GM12878 (cell line): ENCODE data around the gene SAMD4A. TPM values are rescaled to one million over a fixed set of nuclear protein-coding genes. Genes with fewer than 3 reads are reported as not detected.

ENCODE experiments used
- ATAC-seq: fragments of 200-7000 bp; cut with Tn5 transposase; 3 replicates; pipeline ENCODE4 v1.9.1; 2020; ENCODE audit warnings: mild to moderate bottlenecking, moderate library complexity
- BruUV-seq: library from RNA; stranded (reverse); fragments of 400-500 nt; replicated peaks from 2 replicates; lab custom pipeline; 2021; lab: Mats Ljungman, UMichigan
- CTCF ChIA-PET: fragments of 300-600 bp; sonication (Branson Sonifier 250); formaldehyde crosslinking; extraction: SDS; loops from one replicate; lab custom pipeline; 2021; ENCODE audit warnings: inconsistent platforms; lab: Yijun Ruan, JAX
- POLR2A ChIA-PET: fragments of 350-600 bp; formaldehyde crosslinking; extraction: SDS; loops from one replicate; lab custom pipeline; 2021; ENCODE audit warnings: inconsistent platforms; lab: Charles Lee
- RAD21 ChIA-PET: fragments of 300-600 bp; sonication (Branson Sonifier 250); formaldehyde crosslinking; loops from one replicate; lab custom pipeline; 2023; ENCODE audit warnings: antibody characterized with exemption; ENCODE audit not compliant: unreplicated experiment; lab: Charles Lee
- SMC1A ChIA-PET: fragments of 300-600 bp; sonication (Branson Sonifier 250); formaldehyde crosslinking; loops from one replicate; lab custom pipeline; 2023; ENCODE audit not compliant: unreplicated experiment, uncharacterized antibody; lab: Charles Lee
- DNase-seq: peaks from one replicate; pipeline ENCODE4 v3.0.0-alpha.2; 2011; ENCODE audit warnings: low read depth, low spot score
- FAIRE-seq: peaks from 3 replicates; lab custom pipeline; 2011; peaks lifted over from hg19 to GRCh38; lab: Jason Lieb, UNC
- H2AFZ ChIP-seq: 2 replicates; pipeline ENCODE4 v1.6.0; 2011; ENCODE audit warnings: low read depth, low read length, control low read depth; ENCODE audit not compliant: control insufficient read depth
- H3K27ac ChIP-seq: 2 replicates; pipeline ENCODE4 v1.5.1; 2011; ENCODE audit warnings: control low read depth; ENCODE audit not compliant: control insufficient read depth, insufficient read depth
- H3K27me3 ChIP-seq, 2 experiments: replicated peaks in 1 of 2; 2 replicates each; pipeline versions ENCODE4 v1.6.0 to v1.6.1; 2011; ENCODE audit warnings: low read length in 1 of 2; ENCODE audit not compliant: control insufficient read depth in 2 of 2, insufficient read depth in 2 of 2
- H3K36me3 ChIP-seq, 2 experiments: 2 replicates each; pipeline ENCODE4 v1.5.1; 2011; ENCODE audit warnings: low read length in 1 of 2; ENCODE audit not compliant: control insufficient read depth in 2 of 2, insufficient read depth in 2 of 2
- H3K4me1 ChIP-seq: 2 replicates; pipeline ENCODE4 v1.6.1; 2011; ENCODE audit warnings: mild to moderate bottlenecking, low read length, moderate library complexity, mixed read lengths; ENCODE audit not compliant: control insufficient read depth, insufficient read depth
- H3K4me2 ChIP-seq: 2 replicates; pipeline ENCODE4 v1.6.0; 2011; ENCODE audit warnings: control low read depth; ENCODE audit not compliant: control insufficient read depth, insufficient read depth
- H3K4me3 ChIP-seq: fragments of 200-600 bp; sonication (generic); 2 replicates; pipeline ENCODE4 v1.5.1; 2016
- H3K79me2 ChIP-seq: 2 replicates; pipeline ENCODE4 v1.6.0; 2011; ENCODE audit warnings: low read length; ENCODE audit not compliant: control insufficient read depth, insufficient read depth
- H3K9ac ChIP-seq: 2 replicates; pipeline ENCODE4 v1.8.0; 2011; ENCODE audit warnings: low read length, control low read depth, mixed read lengths; ENCODE audit not compliant: control insufficient read depth, insufficient read depth
- H3K9me3 ChIP-seq: replicated peaks from 3 replicates; pipeline ENCODE4 v1.5.1; 2011; ENCODE audit warnings: mild to moderate bottlenecking, low read length; ENCODE audit not compliant: control insufficient read depth, insufficient read depth
- H4K20me1 ChIP-seq: 2 replicates; pipeline ENCODE4 v1.6.0; 2011; ENCODE audit not compliant: control insufficient read depth, insufficient read depth
- BCL11A ChIP-seq: IDR thresholded peaks from 2 replicates; pipeline ENCODE4 v1.6.1; 2011; ENCODE audit warnings: low read depth, low read length
- BCLAF1 ChIP-seq: fragments of 450-650 bp; IDR thresholded peaks from 2 replicates; pipeline ENCODE4 v1.6.1; 2017; ENCODE audit warnings: antibody characterized with exemption, mild to moderate bottlenecking, moderate library complexity
- POLR2AphosphoS2 ChIP-seq: IDR thresholded peaks from 2 replicates; pipeline ENCODE4 v1.6.1; 2011; ENCODE audit warnings: low read depth, mild to moderate bottlenecking, low read length, improper control_type of control experiment, moderate library complexity
- TARDBP ChIP-seq: IDR thresholded peaks from 2 replicates; pipeline ENCODE4 v1.6.1; 2016; ENCODE audit warnings: borderline replicate concordance
- WGBS: methylation state at CpG from one replicate; pipeline ENCODE4 v1.1.6; 2016; ENCODE audit warnings: low lambda C conversion rate; ENCODE audit not compliant: insufficient replicate concordance, insufficient coverage; ENCODE audit errors: missing lambda C conversion rate; 5-methylcytosine and 5-hydroxymethylcytosine counted together
- in situ Hi-C: fragments of 300-500 bp; cut with MboI; formaldehyde crosslinking; loops from 9 replicates; pipeline ENCODE4 v1.14.3; 2018; ENCODE audit warnings: mixed read lengths
- intact Hi-C: fragments of 100-400 bp; cut with micrococcal nuclease; formaldehyde crosslinking; loops from one replicate; pipeline ENCODE4 v1.14.2; 2022; ENCODE audit not compliant: unreplicated experiment
- polyA plus RNA-seq, 11 experiments: library from polyadenylated mRNA; depleted of rRNA in 4 of 11; unstranded in 6 of 11; stranded (reverse) in 5 of 11; fragments of >200 nt; fragmentation: Nextera tagmentation in 4 of 11; fragmentation: Illumina TruSeq in 1 of 11; extraction: Ambion mirVana in 4 of 11; extraction: Trizol in 1 of 11; gene quantifications; 1 replicate in 1 of 11; 2 replicates in 10 of 11; pipeline versions ENCODE4 v1.2.1 to v1.2.3, GENCODE V29; 2011 to 2016; ENCODE audit warnings: inconsistent platforms in 2 of 11, missing spikeins in 2 of 11, low read depth in 1 of 11
- total RNA-seq, 4 experiments: library from RNA; depleted of rRNA in 3 of 4; stranded (reverse); fragments of >200 nt in 3 of 4; fragmentation: Illumina TruSeq in 1 of 4; extraction: Trizol in 1 of 4; gene quantifications; 2 replicates each; pipeline versions ENCODE4 v1.2.1 to v1.2.3, GENCODE V29; 2013 to 2021

SAMD4A gene
- total and polyA plus RNA-seq, 10 of the 15 experiments (the other 5 are each of a cell fraction or from before 2014, with no cell fraction given): 0.05 to 0.56 (median 0.31) TPM

- Histone ChIP-seq H3K79me2 (no peaks in the 10 kb centered on the region), H3K4me2 (no peak overlapping the region), H2AFZ (no peak overlapping the region), H3K4me3 (no peak overlapping the region), H3K27me3 (no peaks in the 10 kb centered on the region; a peak in 1 of 4 replicates), H3K4me1 (peaks cover 14% of the 10 kb centered on the region), H3K36me3 (no peaks in the 10 kb centered on the region), H3K9me3 (no peaks in the 10 kb centered on the region), H3K9ac (no peak overlapping the region), H3K27ac (no peak overlapping the region), H4K20me1 (no peaks in the 10 kb centered on the region)
- TF ChIP-seq BCL11A: no peak
- TF ChIP-seq TARDBP: no peak
- TF ChIP-seq BCLAF1: no peak
- no peak for TF ChIP-seq POLR2AphosphoS2
- in situ Hi-C loops (loop anchor here (5.0 kb wide), 1 partner anchor 213 kb away; no protein-coding TSS in a partner anchor), intact Hi-C loops (loop anchor here (5.0 to 10.0 kb wide), 2 partner anchors 128 to 405 kb away; no protein-coding TSS in a partner anchor)
- RAD21 ChIA-PET: interaction anchor here (1.5 kb wide), 1 partner anchor 206 kb away, joined by 6 read pairs; no protein-coding TSS in a partner anchor
- CTCF ChIA-PET: interaction anchor here (0.5 to 2.0 kb wide), 6 partner anchors 13 to 206 kb away, joined by 3 to 10 read pairs (median 4); no protein-coding TSS in a partner anchor
- DNase-seq: no peak
- no peak for ATAC-seq
- FAIRE-seq: no peak
- SMC1A ChIA-PET: interaction anchor here (0.9 to 8.1 kb wide), 4 partner anchors 14 to 204 kb away, joined by 3 to 87 read pairs (median 3); partner anchors contain the start of gene SAMD4A
- no TSS peak for BruUV-seq
- WGBS: 76% methylated on average over 14 of the region's 14 CpGs
- POLR2A ChIA-PET: no interaction called here
These were observed 203.3 kb downstream of the SAMD4A start for GRCh38 chr14:54769951-54770863.
